IgD-negative memory B cell (primary cell): ENCODE results near the gene CHMP1A. TPM values are rescaled to one million over a fixed set of nuclear protein-coding genes. Genes with fewer than 3 reads are reported as not detected.
A peak's percentile ranks its signal among the peaks of the same experiment; 100 is the strongest.

Source experiments
- H3K27ac Mint-ChIP-seq, 3 donors: one replicate each; pipeline ENCODE4 v1.8.0; 2020 to 2022; ENCODE audit warnings: mild to moderate bottlenecking in 3 of 3, mixed read lengths in 3 of 3, moderate library complexity in 1 of 3
- H3K27me3 Mint-ChIP-seq: one replicate; pipeline ENCODE4 v1.8.0; 2021; ENCODE audit warnings: mixed read lengths
- H3K36me3 Mint-ChIP-seq: one replicate; pipeline ENCODE4 v1.8.0; 2020; ENCODE audit warnings: mild to moderate bottlenecking, mixed read lengths
- H3K4me1 Mint-ChIP-seq, 3 donors: one replicate each; pipeline ENCODE4 v1.8.0; 2020 to 2022; ENCODE audit warnings: mixed read lengths in 3 of 3, mild to moderate bottlenecking in 1 of 3
- H3K4me3 Mint-ChIP-seq, 4 donors: one replicate each; pipeline ENCODE4 v1.8.0; 2020 to 2022; ENCODE audit warnings: mild to moderate bottlenecking in 4 of 4, mixed read lengths in 4 of 4, moderate library complexity in 3 of 4
- H3K9me3 Mint-ChIP-seq, 3 donors: one replicate each; pipeline ENCODE4 v1.8.0; 2020 to 2021; ENCODE audit warnings: mixed read lengths in 3 of 3, mild to moderate bottlenecking in 1 of 3
- polyA plus RNA-seq: library from polyadenylated mRNA; unstranded; fragments of 300-500 nt; fragmentation: Illumina TruSeq; gene quantifications from one replicate; pipeline ENCODE4 v1.2.3, GENCODE V29; 2021

CHMP1A gene
- polyA plus RNA-seq, 1 donor from 2014 or later, result 63.9 TPM

- no peaks in the 10 kb centered on the region for H3K27me3 Mint-ChIP-seq
- peaks cover 0 to 4% (median 3%) of the 10 kb centered on the region in 3 donors for H3K4me1 Mint-ChIP-seq
- H3K27ac Mint-ChIP-seq, result no peak overlapping the region
- H3K4me3 Mint-ChIP-seq, result no peak overlapping the region
- no peaks in the 10 kb centered on the region for H3K9me3 Mint-ChIP-seq
- no peaks in the 10 kb centered on the region for H3K36me3 Mint-ChIP-seq
These were observed 55.6 kb downstream of the CHMP1A start for GRCh38 chr16:89601906-89602272.

- no peaks in the 10 kb centered on the region for H3K36me3 Mint-ChIP-seq
- no peak overlapping the region for H3K27ac Mint-ChIP-seq
- no peaks in the 10 kb centered on the region for H3K27me3 Mint-ChIP-seq
These were observed 56.6 kb downstream of the CHMP1A start for GRCh38 chr16:89600956-89601355.

GRCh38 chr16:89600427-89600826 lies 57.1 kb downstream of the CHMP1A start:
- H3K27me3 Mint-ChIP-seq, result no peaks in the 10 kb centered on the region
- no peak overlapping the region for H3K27ac Mint-ChIP-seq
- no peak overlapping the region for H3K4me3 Mint-ChIP-seq
- no peaks in the 10 kb centered on the region for H3K9me3 Mint-ChIP-seq
- peaks cover 0 to 4% (median 3%) of the 10 kb centered on the region in 3 donors for H3K4me1 Mint-ChIP-seq
- no peaks in the 10 kb centered on the region for H3K36me3 Mint-ChIP-seq

More at GRCh38 chr16:89600956-89601355, 56.6 kb downstream of the CHMP1A start:
- H3K9me3 Mint-ChIP-seq, result no peaks in the 10 kb centered on the region
- H3K4me3 Mint-ChIP-seq, result no peak overlapping the region
- H3K4me1 Mint-ChIP-seq, result peaks cover 0 to 4% (median 3%) of the 10 kb centered on the region in 3 donors

- no peaks in the 10 kb centered on the region for H3K36me3 Mint-ChIP-seq
- H3K4me3 Mint-ChIP-seq, result no peak overlapping the region
- no peak overlapping the region for H3K27ac Mint-ChIP-seq
- no peaks in the 10 kb centered on the region for H3K27me3 Mint-ChIP-seq
- peaks cover 0 to 4% (median 3%) of the 10 kb centered on the region in 3 donors for H3K4me1 Mint-ChIP-seq
- no peaks in the 10 kb centered on the region for H3K9me3 Mint-ChIP-seq
These were observed 57.6 kb downstream of the CHMP1A start for GRCh38 chr16:89599902-89600301.

GRCh38 chr16:89599451-89599858 lies 58.1 kb downstream of the CHMP1A start:
- no peaks in the 10 kb centered on the region for H3K27me3 Mint-ChIP-seq
- H3K27ac Mint-ChIP-seq, result no peak overlapping the region
- peaks cover 0 to 4% (median 3%) of the 10 kb centered on the region in 3 donors for H3K4me1 Mint-ChIP-seq
- peak overlapping the region in 1 of 4 donors; percentile 57 for H3K4me3 Mint-ChIP-seq
- H3K36me3 Mint-ChIP-seq, result no peaks in the 10 kb centered on the region
- H3K9me3 Mint-ChIP-seq, result no peaks in the 10 kb centered on the region

- no peak overlapping the region for H3K4me3 Mint-ChIP-seq
- H3K36me3 Mint-ChIP-seq, result no peaks in the 10 kb centered on the region
- H3K9me3 Mint-ChIP-seq, result no peaks in the 10 kb centered on the region
- H3K27ac Mint-ChIP-seq, result no peak overlapping the region
- peaks cover 0 to 7% (median 7%) of the 10 kb centered on the region in 3 donors for H3K4me1 Mint-ChIP-seq
- H3K27me3 Mint-ChIP-seq, result no peaks in the 10 kb centered on the region
These were observed 59.3 kb downstream of the CHMP1A start for GRCh38 chr16:89598199-89598598.

GRCh38 chr16:89596957-89597649 lies 60.4 kb downstream of the CHMP1A start:
- no peak overlapping the region for H3K4me3 Mint-ChIP-seq
- H3K36me3 Mint-ChIP-seq, result no peaks in the 10 kb centered on the region
- H3K9me3 Mint-ChIP-seq, result no peaks in the 10 kb centered on the region
- H3K27me3 Mint-ChIP-seq, result no peaks in the 10 kb centered on the region
- peaks cover 0 to 4% (median 3%) of the 10 kb centered on the region in 3 donors for H3K4me1 Mint-ChIP-seq
- H3K27ac Mint-ChIP-seq, result no peak overlapping the region

GRCh38 chr16:89596061-89596689 lies 61.3 kb downstream of the CHMP1A start:
- no peaks in the 10 kb centered on the region for H3K27me3 Mint-ChIP-seq
- H3K36me3 Mint-ChIP-seq, result no peaks in the 10 kb centered on the region
- H3K4me3 Mint-ChIP-seq, result peak overlapping the region in 1 of 4 donors; percentile 9
- H3K9me3 Mint-ChIP-seq, result no peaks in the 10 kb centered on the region
- no peak overlapping the region for H3K27ac Mint-ChIP-seq
- peaks cover 0 to 4% (median 3%) of the 10 kb centered on the region in 3 donors for H3K4me1 Mint-ChIP-seq

GRCh38 chr16:89595330-89596060 lies 62.0 kb downstream of the CHMP1A start:
- Mint-ChIP-seq H3K9me3 (no peaks in the 10 kb centered on the region), H3K4me3 (peak overlapping the region in 1 of 4 donors; percentile 9), H3K27ac (no peak overlapping the region), H3K27me3 (no peaks in the 10 kb centered on the region), H3K36me3 (no peaks in the 10 kb centered on the region), H3K4me1 (peaks cover 0 to 4% (median 3%) of the 10 kb centered on the region in 3 donors)

Other genes starting within 250 kb of the CHMP1A start
- gene ANKRD11, start 167.1 kb downstream of the CHMP1A start, polyA plus RNA-seq, result 11.6 TPM
- 47.0 TPM for gene SPG7, start 149.3 kb downstream of the CHMP1A start, polyA plus RNA-seq
- gene RPL13, start 97.0 kb downstream of the CHMP1A start, polyA plus RNA-seq, result 6,684 TPM
- not detected for gene CPNE7, start 82.0 kb downstream of the CHMP1A start, polyA plus RNA-seq
- not detected for gene DPEP1, start 44.1 kb downstream of the CHMP1A start, polyA plus RNA-seq
- 3.5 TPM for gene SPATA33, start 128 bp upstream of the CHMP1A start, polyA plus RNA-seq
- gene CDK10, start 29.0 kb upstream of the CHMP1A start, polyA plus RNA-seq, result 24.0 TPM
- 12.7 TPM for gene SPATA2L, start 44.0 kb upstream of the CHMP1A start, polyA plus RNA-seq
- 1.6 TPM for gene VPS9D1, start 63.2 kb upstream of the CHMP1A start, polyA plus RNA-seq
- 24.6 TPM for gene ZNF276, start 63.8 kb upstream of the CHMP1A start, polyA plus RNA-seq
- gene FANCA, start 158.9 kb upstream of the CHMP1A start, polyA plus RNA-seq, result 23.1 TPM
- 0.19 TPM for gene SPIRE2, start 170.8 kb upstream of the CHMP1A start, polyA plus RNA-seq
- 135 TPM for gene TCF25, start 215.9 kb upstream of the CHMP1A start, polyA plus RNA-seq